KMS-11 (cell line): ENCODE results near the gene LSP1.

Experiments
- H2AFZ ChIP-seq: fragments of 200-600 bp; sonication (generic); 2 replicates; pipeline ENCODE4 v1.6.1; 2016; ENCODE audit warnings: antibody characterized with exemption, mixed run types, low read depth
- H3K27ac ChIP-seq: fragments of 200-600 bp; sonication (generic); 2 replicates; pipeline ENCODE4 v1.6.1; 2016; ENCODE audit warnings: mild to moderate bottlenecking, mixed run types
- H3K27me3 ChIP-seq: fragments of 200-600 bp; sonication (generic); 2 replicates; pipeline ENCODE4 v1.6.1; 2017; ENCODE audit warnings: mild to moderate bottlenecking, low read depth, mixed run types, moderate library complexity; ENCODE audit not compliant: insufficient read depth
- H3K36me3 ChIP-seq: fragments of 200-600 bp; sonication (generic); 2 replicates; pipeline ENCODE4 v1.6.1; 2017; ENCODE audit warnings: mild to moderate bottlenecking, mixed run types; ENCODE audit not compliant: insufficient read depth
- H3K4me1 ChIP-seq: fragments of 200-600 bp; sonication (generic); 2 replicates; pipeline ENCODE4 v1.6.1; 2016; ENCODE audit warnings: mild to moderate bottlenecking, low read depth, mixed run types; ENCODE audit not compliant: poor library complexity, severe bottlenecking
- H3K4me2 ChIP-seq: fragments of 200-600 bp; sonication (generic); 2 replicates; pipeline ENCODE4 v1.7.0; 2016; ENCODE audit warnings: mild to moderate bottlenecking, mixed run types
- H3K4me3 ChIP-seq: fragments of 200-600 bp; sonication (generic); IDR thresholded peaks from 2 replicates; pipeline ENCODE4 v1.6.1; 2017; ENCODE audit warnings: low read depth, low read length, mixed read lengths; ENCODE audit not compliant: insufficient read depth
- H3K79me2 ChIP-seq: fragments of 200-600 bp; sonication (generic); 2 replicates; pipeline ENCODE4 v1.6.1; 2016; ENCODE audit warnings: low read depth, mixed run types; ENCODE audit not compliant: insufficient read depth
- H3K9ac ChIP-seq: fragments of 200-600 bp; sonication (generic); 2 replicates; pipeline ENCODE4 v1.6.1; 2016; ENCODE audit warnings: mild to moderate bottlenecking, mixed run types
- H4K20me1 ChIP-seq: fragments of 200-600 bp; sonication (generic); 2 replicates; pipeline ENCODE4 v1.6.1; 2016; ENCODE audit warnings: mild to moderate bottlenecking, mixed run types; ENCODE audit not compliant: insufficient read depth
- TF ChIP-seq, protein P1 (sequence below): fragments of 200-600 bp; sonication (generic); conservative IDR thresholded peaks from 2 replicates; pipeline ENCODE4 v1.6.1; 2017; ENCODE audit warnings: low read depth, mild to moderate bottlenecking, antibody characterized with exemption, low read length, moderate library complexity, mixed read lengths

The LSP1 gene

DNA sequence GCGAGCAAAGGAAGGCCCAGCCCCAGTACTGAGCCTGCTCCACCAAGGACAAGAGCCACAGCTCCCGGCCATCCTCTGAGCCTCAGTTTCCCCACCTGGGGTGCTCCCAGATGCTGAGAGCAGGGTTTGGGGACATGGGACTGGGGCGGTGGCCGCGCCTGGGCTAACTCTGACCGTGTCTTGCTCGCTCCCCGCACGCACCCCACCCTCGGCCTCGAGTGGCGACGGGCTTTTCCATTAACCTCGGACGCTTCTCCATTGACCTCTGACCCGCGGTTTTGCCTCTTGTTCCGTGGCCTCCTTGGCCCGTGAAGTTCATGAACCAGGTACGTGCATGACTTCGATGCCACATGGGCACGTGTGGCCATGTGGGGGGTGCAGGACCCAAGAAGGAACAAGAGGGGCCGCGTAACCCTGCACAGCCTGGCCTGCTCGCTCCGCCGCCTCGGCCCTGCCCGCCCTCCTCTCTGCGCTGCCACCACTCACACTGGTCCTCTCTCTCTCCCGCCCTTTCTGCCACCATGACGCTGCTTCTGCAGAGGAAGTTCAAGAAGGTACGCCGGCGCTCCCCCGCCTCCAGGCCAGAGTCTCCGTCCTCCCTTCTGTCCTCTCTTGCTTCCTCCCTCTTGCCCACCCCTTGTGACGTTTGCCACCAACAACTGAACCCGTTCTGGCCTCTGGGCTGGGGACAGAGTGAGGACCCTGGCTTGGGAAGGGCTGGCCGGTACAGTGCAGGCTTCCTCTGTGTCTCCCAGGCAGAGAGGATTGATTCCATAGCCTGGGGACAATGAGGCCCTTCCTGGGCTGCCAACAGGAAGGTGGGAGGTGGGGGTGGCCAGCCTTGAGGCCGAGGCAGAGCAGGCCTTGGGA is 73.5 kb downstream of the LSP1 start:
- no peak overlapping the region for H3K4me3 ChIP-seq
- H3K79me2 ChIP-seq: no peaks in the 10 kb centered on the region
- H3K27me3 ChIP-seq: peaks cover 91% of the 10 kb centered on the region
- no peak overlapping the region for H3K27ac ChIP-seq
- H4K20me1 ChIP-seq: no peaks in the 10 kb centered on the region
- no peak overlapping the region for H2AFZ ChIP-seq
- no peaks in the 10 kb centered on the region for H3K4me1 ChIP-seq
- H3K9ac ChIP-seq: no peak overlapping the region
- no peaks in the 10 kb centered on the region for H3K36me3 ChIP-seq
- TF ChIP-seq, protein P1, sequence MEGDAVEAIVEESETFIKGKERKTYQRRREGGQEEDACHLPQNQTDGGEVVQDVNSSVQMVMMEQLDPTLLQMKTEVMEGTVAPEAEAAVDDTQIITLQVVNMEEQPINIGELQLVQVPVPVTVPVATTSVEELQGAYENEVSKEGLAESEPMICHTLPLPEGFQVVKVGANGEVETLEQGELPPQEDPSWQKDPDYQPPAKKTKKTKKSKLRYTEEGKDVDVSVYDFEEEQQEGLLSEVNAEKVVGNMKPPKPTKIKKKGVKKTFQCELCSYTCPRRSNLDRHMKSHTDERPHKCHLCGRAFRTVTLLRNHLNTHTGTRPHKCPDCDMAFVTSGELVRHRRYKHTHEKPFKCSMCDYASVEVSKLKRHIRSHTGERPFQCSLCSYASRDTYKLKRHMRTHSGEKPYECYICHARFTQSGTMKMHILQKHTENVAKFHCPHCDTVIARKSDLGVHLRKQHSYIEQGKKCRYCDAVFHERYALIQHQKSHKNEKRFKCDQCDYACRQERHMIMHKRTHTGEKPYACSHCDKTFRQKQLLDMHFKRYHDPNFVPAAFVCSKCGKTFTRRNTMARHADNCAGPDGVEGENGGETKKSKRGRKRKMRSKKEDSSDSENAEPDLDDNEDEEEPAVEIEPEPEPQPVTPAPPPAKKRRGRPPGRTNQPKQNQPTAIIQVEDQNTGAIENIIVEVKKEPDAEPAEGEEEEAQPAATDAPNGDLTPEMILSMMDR: no peak
- H3K4me2 ChIP-seq: no peak overlapping the region

DNA sequence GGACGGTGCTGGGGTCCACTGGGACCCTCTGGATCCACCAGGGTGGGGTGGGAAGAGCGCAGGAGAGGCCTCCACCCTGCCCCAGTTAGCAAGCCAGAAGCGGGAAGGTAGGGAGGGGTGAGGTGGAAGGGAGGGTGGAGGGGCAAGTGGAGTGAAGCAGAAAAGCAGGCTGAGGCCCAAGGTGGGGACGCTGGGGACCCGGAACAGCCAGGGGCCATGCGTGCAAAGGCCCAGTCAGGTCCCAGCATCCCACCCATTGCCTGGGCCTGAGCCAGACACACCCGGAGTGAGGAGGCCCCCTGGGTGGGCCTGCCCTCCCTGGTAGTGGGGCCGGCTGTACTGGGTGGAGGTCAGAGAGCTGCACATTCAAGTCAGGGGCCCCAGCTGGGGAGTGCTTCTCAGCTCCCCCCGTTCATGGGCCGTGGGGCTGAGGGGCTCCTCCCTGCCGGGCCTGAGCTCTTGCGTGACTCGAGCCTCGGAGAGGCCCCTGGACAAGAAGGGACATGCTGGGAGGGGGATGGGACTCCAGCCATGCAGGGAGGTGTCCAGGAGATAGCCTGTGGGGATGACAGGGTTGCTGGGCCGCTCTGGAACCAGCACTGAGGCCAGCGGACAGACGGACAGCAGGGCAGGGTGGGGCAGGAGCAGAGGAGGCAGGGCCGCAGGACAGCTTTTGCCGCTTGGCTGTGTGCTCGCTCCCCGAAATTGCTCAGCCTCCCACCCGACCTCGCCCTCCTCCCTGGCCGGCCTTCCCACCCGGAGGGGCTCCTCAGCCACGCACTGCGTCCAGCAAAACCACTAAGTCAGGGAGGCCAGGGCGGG is 74.4 kb downstream of the LSP1 start:
- no peak overlapping the region for H2AFZ ChIP-seq
- H3K4me3 ChIP-seq: no peak overlapping the region
- no peak overlapping the region for H3K27ac ChIP-seq
- H3K4me2 ChIP-seq: no peak overlapping the region
- H3K27me3 ChIP-seq: peaks cover 91% of the 10 kb centered on the region
- TF ChIP-seq, protein P1: no peak
- H4K20me1 ChIP-seq: no peaks in the 10 kb centered on the region
- H3K79me2 ChIP-seq: no peaks in the 10 kb centered on the region
- no peaks in the 10 kb centered on the region for H3K36me3 ChIP-seq
- H3K9ac ChIP-seq: no peak overlapping the region
- no peaks in the 10 kb centered on the region for H3K4me1 ChIP-seq

DNA sequence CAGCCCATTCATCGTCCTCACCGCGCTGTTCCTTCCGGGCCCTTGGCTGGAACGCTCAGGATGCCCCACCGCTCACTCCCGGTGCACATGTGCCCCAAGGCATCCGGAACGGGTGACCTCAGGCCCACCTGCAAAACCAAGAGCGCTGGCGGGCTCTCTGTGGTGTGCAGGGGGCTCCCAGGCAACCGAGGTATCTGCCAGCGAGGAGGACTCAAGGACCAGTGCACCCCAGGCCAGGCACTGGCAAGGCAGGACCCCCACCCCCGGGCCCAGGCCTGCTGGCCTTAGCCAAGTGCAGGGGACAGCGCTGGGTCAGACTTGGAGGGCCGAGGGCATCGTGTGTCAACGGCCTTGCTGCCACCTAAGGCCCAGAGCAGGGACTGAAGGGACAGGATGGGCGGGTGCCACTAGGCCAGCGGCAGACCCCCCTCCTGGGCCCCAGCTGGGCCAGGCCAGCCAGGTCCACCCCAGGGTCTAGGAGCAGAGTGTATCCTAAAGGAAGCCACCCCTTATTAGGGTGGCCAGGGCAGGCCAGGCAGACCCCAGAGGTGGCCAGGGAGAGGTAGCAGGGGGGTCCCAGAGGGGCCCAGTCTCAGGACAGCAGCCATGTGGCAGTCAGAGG is 75.1 kb downstream of the LSP1 start:
- no peaks in the 10 kb centered on the region for H3K4me1 ChIP-seq
- H3K27ac ChIP-seq: no peak overlapping the region
- no peak overlapping the region for H3K9ac ChIP-seq
- no peak overlapping the region for H2AFZ ChIP-seq
- H4K20me1 ChIP-seq: no peaks in the 10 kb centered on the region
- H3K27me3 ChIP-seq: peaks cover 91% of the 10 kb centered on the region
- H3K4me3 ChIP-seq: no peak overlapping the region
- no peaks in the 10 kb centered on the region for H3K36me3 ChIP-seq
- H3K79me2 ChIP-seq: no peaks in the 10 kb centered on the region
- no peak overlapping the region for H3K4me2 ChIP-seq
- TF ChIP-seq, protein P1: no peak

DNA sequence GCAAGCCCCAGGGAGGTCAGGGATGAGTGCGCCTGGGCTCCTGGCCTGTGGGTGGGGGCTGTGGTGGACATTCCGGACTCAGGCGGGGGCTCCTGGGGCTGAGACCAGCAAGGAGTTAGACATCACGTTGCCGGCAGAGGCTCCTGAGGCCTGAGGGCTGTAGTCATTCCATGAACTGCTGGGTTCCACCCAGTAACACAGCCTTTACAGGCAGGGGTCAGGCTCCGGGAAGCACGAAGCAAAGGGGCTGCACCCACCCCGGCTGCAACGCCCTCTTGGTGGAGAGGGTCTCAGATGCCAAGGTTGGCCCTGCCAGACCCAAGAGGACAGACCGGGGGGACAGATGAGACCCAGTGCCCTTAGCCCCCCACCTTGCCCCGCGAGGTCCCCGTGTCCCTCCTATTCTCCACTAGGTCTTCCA is 75.6 kb downstream of the LSP1 start:
- H4K20me1 ChIP-seq: no peaks in the 10 kb centered on the region
- no peaks in the 10 kb centered on the region for H3K36me3 ChIP-seq
- TF ChIP-seq, protein P1: no peak
- no peak overlapping the region for H2AFZ ChIP-seq
- peaks cover 93% of the 10 kb centered on the region for H3K27me3 ChIP-seq
- no peak overlapping the region for H3K4me3 ChIP-seq
- H3K9ac ChIP-seq: no peak overlapping the region
- no peak overlapping the region for H3K4me2 ChIP-seq
- H3K79me2 ChIP-seq: no peaks in the 10 kb centered on the region
- H3K4me1 ChIP-seq: no peaks in the 10 kb centered on the region
- no peak overlapping the region for H3K27ac ChIP-seq
